ENCODE measurements around the gene RCAN1. TPM values are rescaled to one million over a fixed set of nuclear protein-coding genes. Genes with fewer than 3 reads are reported as not detected.
"Not testable (repeated sequence)": the region's sequence is repeated elsewhere in the genome, so short reads cannot be mapped to it uniquely, and the experiment has no call there.

Gene RCAN1
- total and polyA plus RNA-seq, 4 donors: 26.7 to 67.9 (median 46.7) TPM

DNA sequence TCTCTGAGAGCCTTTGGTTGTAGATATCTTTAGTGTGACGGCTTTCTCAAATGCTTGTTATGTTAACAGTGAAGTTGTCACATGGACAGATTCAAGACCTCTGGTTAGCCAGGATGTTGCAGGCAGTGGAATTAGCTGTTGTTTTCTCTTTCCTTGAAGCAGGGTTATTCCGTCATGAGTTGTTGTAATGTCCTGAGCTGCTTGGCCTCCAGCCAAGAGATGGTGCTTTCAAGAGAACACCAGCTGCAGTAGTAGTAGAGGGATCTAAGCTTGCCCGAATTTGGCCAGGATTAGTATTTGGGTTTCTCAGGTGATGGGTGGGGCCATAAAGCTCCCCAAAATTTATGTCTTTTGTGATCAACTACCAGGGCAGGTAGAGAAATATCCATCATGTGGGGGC lies 116.3 kb downstream of the RCAN1 start:
- WGBS: 71% methylated on average over 3 of the region's 3 CpGs
- TF ChIP-seq SP1 (IDR thresholded peaks at IDR 0.05) (no peak), RXRA (IDR thresholded peaks at IDR 0.05) (no peak), FOXA2 (IDR thresholded peaks at IDR 0.05) (no peak), EGR1 (IDR thresholded peaks at IDR 0.05; ENCODE audit: low read depth in 2 of 2) (no peak), RAD21 (IDR thresholded peaks at IDR 0.05) (no peak), TAF1 (conservative IDR thresholded peaks at IDR 0.05) (no peak)
- TF ChIP-seq, protein P1, sequence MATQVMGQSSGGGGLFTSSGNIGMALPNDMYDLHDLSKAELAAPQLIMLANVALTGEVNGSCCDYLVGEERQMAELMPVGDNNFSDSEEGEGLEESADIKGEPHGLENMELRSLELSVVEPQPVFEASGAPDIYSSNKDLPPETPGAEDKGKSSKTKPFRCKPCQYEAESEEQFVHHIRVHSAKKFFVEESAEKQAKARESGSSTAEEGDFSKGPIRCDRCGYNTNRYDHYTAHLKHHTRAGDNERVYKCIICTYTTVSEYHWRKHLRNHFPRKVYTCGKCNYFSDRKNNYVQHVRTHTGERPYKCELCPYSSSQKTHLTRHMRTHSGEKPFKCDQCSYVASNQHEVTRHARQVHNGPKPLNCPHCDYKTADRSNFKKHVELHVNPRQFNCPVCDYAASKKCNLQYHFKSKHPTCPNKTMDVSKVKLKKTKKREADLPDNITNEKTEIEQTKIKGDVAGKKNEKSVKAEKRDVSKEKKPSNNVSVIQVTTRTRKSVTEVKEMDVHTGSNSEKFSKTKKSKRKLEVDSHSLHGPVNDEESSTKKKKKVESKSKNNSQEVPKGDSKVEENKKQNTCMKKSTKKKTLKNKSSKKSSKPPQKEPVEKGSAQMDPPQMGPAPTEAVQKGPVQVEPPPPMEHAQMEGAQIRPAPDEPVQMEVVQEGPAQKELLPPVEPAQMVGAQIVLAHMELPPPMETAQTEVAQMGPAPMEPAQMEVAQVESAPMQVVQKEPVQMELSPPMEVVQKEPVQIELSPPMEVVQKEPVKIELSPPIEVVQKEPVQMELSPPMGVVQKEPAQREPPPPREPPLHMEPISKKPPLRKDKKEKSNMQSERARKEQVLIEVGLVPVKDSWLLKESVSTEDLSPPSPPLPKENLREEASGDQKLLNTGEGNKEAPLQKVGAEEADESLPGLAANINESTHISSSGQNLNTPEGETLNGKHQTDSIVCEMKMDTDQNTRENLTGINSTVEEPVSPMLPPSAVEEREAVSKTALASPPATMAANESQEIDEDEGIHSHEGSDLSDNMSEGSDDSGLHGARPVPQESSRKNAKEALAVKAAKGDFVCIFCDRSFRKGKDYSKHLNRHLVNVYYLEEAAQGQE (IDR thresholded peaks at IDR 0.05): no peak
- TF ChIP-seq, protein P2, sequence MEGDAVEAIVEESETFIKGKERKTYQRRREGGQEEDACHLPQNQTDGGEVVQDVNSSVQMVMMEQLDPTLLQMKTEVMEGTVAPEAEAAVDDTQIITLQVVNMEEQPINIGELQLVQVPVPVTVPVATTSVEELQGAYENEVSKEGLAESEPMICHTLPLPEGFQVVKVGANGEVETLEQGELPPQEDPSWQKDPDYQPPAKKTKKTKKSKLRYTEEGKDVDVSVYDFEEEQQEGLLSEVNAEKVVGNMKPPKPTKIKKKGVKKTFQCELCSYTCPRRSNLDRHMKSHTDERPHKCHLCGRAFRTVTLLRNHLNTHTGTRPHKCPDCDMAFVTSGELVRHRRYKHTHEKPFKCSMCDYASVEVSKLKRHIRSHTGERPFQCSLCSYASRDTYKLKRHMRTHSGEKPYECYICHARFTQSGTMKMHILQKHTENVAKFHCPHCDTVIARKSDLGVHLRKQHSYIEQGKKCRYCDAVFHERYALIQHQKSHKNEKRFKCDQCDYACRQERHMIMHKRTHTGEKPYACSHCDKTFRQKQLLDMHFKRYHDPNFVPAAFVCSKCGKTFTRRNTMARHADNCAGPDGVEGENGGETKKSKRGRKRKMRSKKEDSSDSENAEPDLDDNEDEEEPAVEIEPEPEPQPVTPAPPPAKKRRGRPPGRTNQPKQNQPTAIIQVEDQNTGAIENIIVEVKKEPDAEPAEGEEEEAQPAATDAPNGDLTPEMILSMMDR (IDR thresholded peaks at IDR 0.05; ENCODE audit: low read depth, low read length, missing input control): no peak
- no peaks in the 10 kb centered on the region for H3K27me3 ChIP-seq (ENCODE audit: control insufficient read depth in 4 of 4, insufficient read depth in 4 of 4, low read length in 3 of 4)
- no peaks in the 10 kb centered on the region for H3K4me1 ChIP-seq (ENCODE audit: control insufficient read depth in 4 of 4, insufficient read depth in 4 of 4, low read length in 3 of 4)
- H3K4me3 ChIP-seq (ENCODE audit: low read depth in 1 of 3, low read length in 3 of 3): no peak overlapping the region
- no peak for DNase-seq (ENCODE audit: low spot score)
- H3K27ac ChIP-seq (ENCODE audit: low read depth in 1 of 2, low read length in 2 of 2): no peak overlapping the region
- no peak overlapping the region for H3K9ac ChIP-seq (ENCODE audit: low read depth in 1 of 2, low read length in 2 of 2)
- H3K9me3 ChIP-seq (ENCODE audit: control insufficient read depth in 4 of 4, low read length in 3 of 4): peaks cover 0 to 5% (median 3%) of the 10 kb centered on the region in 4 donors
- peaks cover 0 to 3% (median 0%) of the 10 kb centered on the region in 4 donors for H3K36me3 ChIP-seq (ENCODE audit: control insufficient read depth in 4 of 4, insufficient read depth in 3 of 4, low read depth in 1 of 4, low read length in 3 of 4)

DNA sequence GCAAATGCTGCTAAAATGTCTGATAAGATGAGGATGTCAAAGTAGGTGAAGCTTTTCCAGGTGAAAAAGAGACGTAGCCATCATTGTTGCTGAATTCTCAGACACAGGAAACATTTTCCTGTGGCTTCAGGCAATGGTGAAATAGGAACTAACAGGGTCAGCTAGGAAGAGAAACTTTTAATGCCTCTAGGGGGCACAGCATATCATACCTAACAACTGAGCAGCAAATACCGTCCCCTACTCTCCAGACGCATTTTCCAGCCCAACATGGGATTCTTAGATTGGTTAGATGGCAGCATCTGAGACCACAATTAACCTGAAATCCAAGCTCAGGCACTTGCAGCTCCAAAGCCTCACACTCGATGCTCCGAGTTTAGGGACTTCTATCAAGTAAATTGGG lies 131.1 kb downstream of the RCAN1 start:
- no CpG with 5 or more reads among the region's 5 CpGs for WGBS
- not testable (repeated sequence) for H3K9ac ChIP-seq (ENCODE audit: low read depth in 1 of 2, low read length in 2 of 2); H3K36me3 ChIP-seq (ENCODE audit: control insufficient read depth in 4 of 4, insufficient read depth in 3 of 4, low read depth in 1 of 4, low read length in 3 of 4); H3K9me3 ChIP-seq (ENCODE audit: control insufficient read depth in 4 of 4, low read length in 3 of 4); H3K27me3 ChIP-seq (ENCODE audit: control insufficient read depth in 4 of 4, insufficient read depth in 4 of 4, low read length in 3 of 4); H3K27ac ChIP-seq (ENCODE audit: low read depth in 1 of 2, low read length in 2 of 2); H3K4me1 ChIP-seq (ENCODE audit: control insufficient read depth in 4 of 4, insufficient read depth in 4 of 4, low read length in 3 of 4); H3K4me3 ChIP-seq (ENCODE audit: low read depth in 1 of 3, low read length in 3 of 3); DNase-seq (ENCODE audit: low spot score)

DNA sequence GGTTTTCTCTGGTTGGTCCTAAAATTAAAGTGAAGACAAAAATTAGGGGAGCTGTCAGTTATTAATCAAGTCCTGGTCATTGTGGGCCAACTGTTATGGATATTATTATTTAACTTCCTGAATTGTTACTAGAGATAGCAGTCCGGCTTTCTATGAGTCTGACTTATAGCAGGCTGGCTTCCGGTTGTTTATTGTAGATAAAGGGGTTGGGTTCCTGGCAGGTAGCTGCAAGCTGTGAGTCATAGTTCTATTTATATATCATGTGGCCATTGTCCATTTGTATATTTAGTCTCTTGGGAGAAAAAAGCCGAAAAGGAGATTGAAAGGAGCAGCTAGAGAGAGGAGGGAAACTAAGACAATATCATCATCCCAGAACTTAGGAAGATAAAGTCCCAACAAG lies 131.5 kb downstream of the RCAN1 start:
- H3K9ac ChIP-seq (ENCODE audit: low read depth in 1 of 2, low read length in 2 of 2); H3K27ac ChIP-seq (ENCODE audit: low read depth in 1 of 2, low read length in 2 of 2); H3K36me3 ChIP-seq (ENCODE audit: control insufficient read depth in 4 of 4, insufficient read depth in 3 of 4, low read depth in 1 of 4, low read length in 3 of 4); H3K27me3 ChIP-seq (ENCODE audit: control insufficient read depth in 4 of 4, insufficient read depth in 4 of 4, low read length in 3 of 4); H3K4me1 ChIP-seq (ENCODE audit: control insufficient read depth in 4 of 4, insufficient read depth in 4 of 4, low read length in 3 of 4); DNase-seq (ENCODE audit: low spot score); H3K9me3 ChIP-seq (ENCODE audit: control insufficient read depth in 4 of 4, low read length in 3 of 4); H3K4me3 ChIP-seq (ENCODE audit: low read depth in 1 of 3, low read length in 3 of 3): not testable (repeated sequence)
- no CpG with 5 or more reads among the region's 3 CpGs for WGBS

DNA sequence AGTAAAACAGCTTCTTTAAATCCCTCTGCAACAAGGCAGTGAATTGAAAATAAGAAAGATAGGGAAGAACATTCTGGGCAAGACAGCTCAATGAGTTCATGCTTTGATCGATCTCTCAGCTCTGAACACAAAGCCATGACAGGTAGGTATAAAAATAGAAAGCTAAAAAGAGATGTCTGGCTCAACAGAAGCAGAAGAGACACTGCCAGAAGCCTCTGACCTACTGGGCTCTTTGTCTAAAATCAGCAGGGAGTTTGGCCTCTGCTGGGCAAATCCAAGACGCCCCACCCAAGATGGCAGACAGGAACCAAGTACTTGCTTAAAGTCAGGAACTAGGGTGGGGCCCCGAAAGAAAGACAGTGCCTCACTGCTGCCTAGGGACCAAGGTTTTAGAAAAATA lies 147.6 kb downstream of the RCAN1 start:
- H3K27me3 ChIP-seq (ENCODE audit: control insufficient read depth in 4 of 4, insufficient read depth in 4 of 4, low read length in 3 of 4); DNase-seq (ENCODE audit: low spot score); H3K27ac ChIP-seq (ENCODE audit: low read depth in 1 of 2, low read length in 2 of 2); H3K4me3 ChIP-seq (ENCODE audit: low read depth in 1 of 3, low read length in 3 of 3); H3K4me1 ChIP-seq (ENCODE audit: control insufficient read depth in 4 of 4, insufficient read depth in 4 of 4, low read length in 3 of 4); H3K9me3 ChIP-seq (ENCODE audit: control insufficient read depth in 4 of 4, low read length in 3 of 4); H3K9ac ChIP-seq (ENCODE audit: low read depth in 1 of 2, low read length in 2 of 2); H3K36me3 ChIP-seq (ENCODE audit: control insufficient read depth in 4 of 4, insufficient read depth in 3 of 4, low read depth in 1 of 4, low read length in 3 of 4): not testable (repeated sequence)
- WGBS: no CpG with 5 or more reads among the region's 3 CpGs

Other genes starting within 250 kb of the RCAN1 start
- gene SMIM11, start 239.6 kb downstream of the RCAN1 start, total RNA-seq: 1 to 10 TPM; 6.2 to 7.1 TPM
- 1 to 10 TPM; 1.1 to 5.1 TPM for gene SMIM11, start 239.6 kb downstream of the RCAN1 start, polyA plus RNA-seq
- not detected for gene SMIM34, start 191.2 kb downstream of the RCAN1 start, total RNA-seq
- not detected for gene SMIM34, start 191.2 kb downstream of the RCAN1 start, polyA plus RNA-seq
- 1 to 10 TPM in 1 of 2 donors, under 1 TPM in 1; 0.23 to 6.0 TPM for gene KCNE1, start 102.9 kb downstream of the RCAN1 start, total RNA-seq
- gene KCNE1, start 102.9 kb downstream of the RCAN1 start, polyA plus RNA-seq: under 1 TPM; 0.65 to 0.96 TPM
- under 1 TPM; 0.05 to 0.59 TPM for gene CLIC6, start 53.9 kb upstream of the RCAN1 start, total RNA-seq
- under 1 TPM; 0.08 to 0.37 TPM for gene CLIC6, start 53.9 kb upstream of the RCAN1 start, polyA plus RNA-seq

Data from liver (tissue), 9 donors.